ENCODE results near the gene UMAD1.

The UMAD1 gene

GRCh38 chr7:7614018-7614741, 26.4 kb upstream of the UMAD1 start:
- DNase-seq (ENCODE audit: low read depth), result no peak
- no peak overlapping the region for H3K4me3 ChIP-seq (ENCODE audit: low read depth, low read length)
- TF ChIP-seq CTCF (conservative IDR thresholded peaks at IDR 0.05; ENCODE audit: low read depth, low read length), result no peak

GRCh38 chr7:7617550-7617949, 23.0 kb upstream of the UMAD1 start:
- no peak for TF ChIP-seq CTCF (conservative IDR thresholded peaks at IDR 0.05; ENCODE audit: low read depth, low read length)
- no peak overlapping the region for H3K4me3 ChIP-seq (ENCODE audit: low read depth, low read length)
- DNase-seq (ENCODE audit: low read depth), result no peak

- no peak overlapping the region for H3K4me3 ChIP-seq (ENCODE audit: low read depth, low read length)
- TF ChIP-seq CTCF (conservative IDR thresholded peaks at IDR 0.05; ENCODE audit: low read depth, low read length), result no peak
- no peak for DNase-seq (ENCODE audit: low read depth)
Observed at GRCh38 chr7:7618410-7618809, 22.1 kb upstream of the UMAD1 start.

GRCh38 chr7:7620236-7620635, 20.3 kb upstream of the UMAD1 start:
- DNase-seq (ENCODE audit: low read depth), result no peak
- no peak overlapping the region for H3K4me3 ChIP-seq (ENCODE audit: low read depth, low read length)
- TF ChIP-seq CTCF (conservative IDR thresholded peaks at IDR 0.05; ENCODE audit: low read depth, low read length), result no peak

- no peak overlapping the region for H3K4me3 ChIP-seq (ENCODE audit: low read depth, low read length)
- DNase-seq (ENCODE audit: low read depth), result no peak
- TF ChIP-seq CTCF (conservative IDR thresholded peaks at IDR 0.05; ENCODE audit: low read depth, low read length), result no peak
Observed at GRCh38 chr7:7620644-7621210, 19.8 kb upstream of the UMAD1 start.

GRCh38 chr7:7628476-7628875, 12.1 kb upstream of the UMAD1 start:
- H3K4me3 ChIP-seq (ENCODE audit: low read depth, low read length), result no peak overlapping the region
- no peak for TF ChIP-seq CTCF (conservative IDR thresholded peaks at IDR 0.05; ENCODE audit: low read depth, low read length)
- DNase-seq (ENCODE audit: low read depth), result no peak

All from choroid plexus epithelial cell (primary cell).